Stomach (tissue), 9 donors: ENCODE measurements around the gene HELZ2. TPM values are rescaled to one million over a fixed set of nuclear protein-coding genes. Genes with fewer than 3 reads are reported as not detected.

Experiments used
- DNase-seq, 2 donors: peaks; one replicate each; pipeline versions ENCODE4 v3.0.0 to v3.0.0-alpha.2; 2013 to 2019
- H3K27ac ChIP-seq, 5 donors: fragments of 200-600 bp in 4 of 5; sonication (generic) in 4 of 5; one replicate each; pipeline ENCODE4 v1.5.1; 2013 to 2019; ENCODE audit warnings: mild to moderate bottlenecking in 1 of 5, moderate library complexity in 1 of 5
- H3K27me3 ChIP-seq, 3 donors: fragments of 200-600 bp; sonication (generic); one replicate each; pipeline ENCODE4 v1.5.1; 2017 to 2019; ENCODE audit warnings: mixed run types in 1 of 3
- H3K36me3 ChIP-seq, 4 donors: fragments of 200-600 bp; sonication (generic); 1 replicate in 3 of 4; 2 replicates in 1 of 4; pipeline ENCODE4 v1.5.1; 2016 to 2019
- H3K4me1 ChIP-seq, 4 donors: fragments of 200-600 bp; sonication (generic); one replicate each; pipeline ENCODE4 v1.5.1; 2016 to 2019
- H3K4me3 ChIP-seq, 4 donors: fragments of 200-600 bp; sonication (generic) in 3 of 4; one replicate each; pipeline ENCODE4 v1.5.1; 2016 to 2019; ENCODE audit warnings: mild to moderate bottlenecking in 1 of 4
- H3K9me3 ChIP-seq, 4 donors: fragments of 200-600 bp; sonication (generic); one replicate each; pipeline ENCODE4 v1.5.1; 2016 to 2019
- EP300 ChIP-seq: sonication (generic); formaldehyde crosslinking; IDR thresholded peaks from one replicate; pipeline ENCODE4 v1.6.1; 2017; ENCODE audit warnings: antibody characterized with exemption
- POLR2A ChIP-seq, 4 donors: fragments of 450-650 bp; IDR thresholded peaks; one replicate each; pipeline ENCODE4 v1.6.1; 2016; ENCODE audit warnings: antibody characterized with exemption in 4 of 4, control low read depth in 2 of 4, mild to moderate bottlenecking in 1 of 4, moderate library complexity in 1 of 4
- POLR2AphosphoS5 ChIP-seq, 3 donors: sonication (generic); formaldehyde crosslinking; IDR thresholded peaks; one replicate each; pipeline ENCODE4 v1.6.1; 2016; ENCODE audit warnings: antibody characterized with exemption in 3 of 3
- WGBS, 5 donors: extraction: QIAGEN DNeasy Blood & Tissue Kit in 3 of 5; methylation state at CpG; one replicate each; pipeline versions ENCODE4 v1.1.5 to v1.1.7; 2013 to 2018; 5-methylcytosine and 5-hydroxymethylcytosine counted together
- intact Hi-C: fragments of 100-400 bp; cut with DNase I; formaldehyde crosslinking; loops from one replicate; pipeline ENCODE4 v1.15.1; 2023; ENCODE audit warnings: low total_unique reads
- polyA plus RNA-seq, 3 donors: library from polyadenylated mRNA; stranded (reverse); fragments of 200-250 nt; gene quantifications; one replicate each; pipeline ENCODE4 v1.2.3, GENCODE V29; 2013
- total RNA-seq, 5 donors: library from RNA; depleted of rRNA; stranded (reverse); fragments of >200 nt; gene quantifications; one replicate each; pipeline versions ENCODE4 v1.1.0 to v1.2.3, GENCODE V29; 2014 to 2016
- TF ChIP-seq, protein P1 (sequence below), 7 experiments: fragments of 450-650 bp in 4 of 7; fragments of 200-600 bp in 3 of 7; sonication (generic) in 3 of 7; IDR thresholded peaks; one replicate each; pipeline ENCODE4 v1.5.1; 2016 to 2019; ENCODE audit warnings: antibody characterized with exemption in 7 of 7, control low read depth in 2 of 7, mild to moderate bottlenecking in 1 of 7
- donor health status: healthy with polysubstance abuse.
- donor health status: Bipolar disorder and iron deficiency.
- donor health status: healthy.

Gene HELZ2
- total and polyA plus RNA-seq, 8 donors: 4.4 to 95.5 (median 30.1) TPM

DNA sequence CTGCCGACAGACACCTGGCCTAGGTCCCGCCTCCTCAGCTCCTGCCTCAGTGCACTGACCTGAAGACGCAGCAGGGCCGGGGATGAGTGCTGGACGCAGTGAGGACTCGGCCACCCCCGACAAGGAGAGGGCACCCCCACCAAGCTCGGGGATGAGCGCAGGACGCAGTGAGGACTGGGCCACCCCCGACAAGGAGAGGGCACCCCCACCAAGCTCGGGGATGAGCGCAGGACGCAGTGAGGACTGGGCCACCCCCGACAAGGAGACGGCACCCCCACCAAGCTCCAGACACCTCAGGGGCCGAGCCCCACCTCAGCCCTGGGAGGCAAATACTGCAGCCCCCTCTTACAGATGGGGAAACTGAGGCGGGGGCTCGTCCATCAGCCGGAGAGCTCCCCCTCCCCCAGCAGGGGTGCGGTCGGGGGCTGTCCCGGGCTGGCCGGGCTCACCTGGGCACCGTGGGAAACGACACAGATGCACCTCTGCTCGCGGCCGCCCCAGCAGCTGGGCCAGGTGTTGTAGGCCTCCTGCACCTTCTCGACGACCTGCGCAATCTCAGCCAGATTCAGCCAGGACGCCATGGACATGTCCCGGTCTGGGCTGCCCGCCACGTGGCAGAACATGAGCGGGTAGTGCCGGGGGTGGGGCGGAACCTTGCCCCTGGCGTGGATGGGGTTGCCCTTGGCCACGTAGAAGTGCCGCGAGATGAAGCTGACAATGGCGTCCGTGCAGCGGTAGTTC lies 7.5 kb downstream of the HELZ2 start:
- Histone ChIP-seq H3K36me3 (peaks cover 38 to 84% (median 76%) of the 10 kb centered on the region in 4 donors), H3K4me3 (no peak overlapping the region), H3K4me1 (peaks cover 0 to 18% (median 13%) of the 10 kb centered on the region in 4 donors), H3K27ac (peak overlapping the region in 1 of 5 donors; percentile 70), H3K27me3 (no peaks in the 10 kb centered on the region), H3K9me3 (no peaks in the 10 kb centered on the region)
- TF ChIP-seq POLR2AphosphoS5 (IDR thresholded peaks at IDR 0.05) (no peak), EP300 (no peak), POLR2A (IDR thresholded peaks at IDR 0.05) (no peak)
- TF ChIP-seq, protein P1, sequence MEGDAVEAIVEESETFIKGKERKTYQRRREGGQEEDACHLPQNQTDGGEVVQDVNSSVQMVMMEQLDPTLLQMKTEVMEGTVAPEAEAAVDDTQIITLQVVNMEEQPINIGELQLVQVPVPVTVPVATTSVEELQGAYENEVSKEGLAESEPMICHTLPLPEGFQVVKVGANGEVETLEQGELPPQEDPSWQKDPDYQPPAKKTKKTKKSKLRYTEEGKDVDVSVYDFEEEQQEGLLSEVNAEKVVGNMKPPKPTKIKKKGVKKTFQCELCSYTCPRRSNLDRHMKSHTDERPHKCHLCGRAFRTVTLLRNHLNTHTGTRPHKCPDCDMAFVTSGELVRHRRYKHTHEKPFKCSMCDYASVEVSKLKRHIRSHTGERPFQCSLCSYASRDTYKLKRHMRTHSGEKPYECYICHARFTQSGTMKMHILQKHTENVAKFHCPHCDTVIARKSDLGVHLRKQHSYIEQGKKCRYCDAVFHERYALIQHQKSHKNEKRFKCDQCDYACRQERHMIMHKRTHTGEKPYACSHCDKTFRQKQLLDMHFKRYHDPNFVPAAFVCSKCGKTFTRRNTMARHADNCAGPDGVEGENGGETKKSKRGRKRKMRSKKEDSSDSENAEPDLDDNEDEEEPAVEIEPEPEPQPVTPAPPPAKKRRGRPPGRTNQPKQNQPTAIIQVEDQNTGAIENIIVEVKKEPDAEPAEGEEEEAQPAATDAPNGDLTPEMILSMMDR (IDR thresholded peaks at IDR 0.05): no peak
- 90 to 93% (median 90%) methylated on average over 17 to 46 of the region's 46 CpGs for WGBS, 5 donors
- DNase-seq: no peak
- intact Hi-C loops: no loop called here

DNA sequence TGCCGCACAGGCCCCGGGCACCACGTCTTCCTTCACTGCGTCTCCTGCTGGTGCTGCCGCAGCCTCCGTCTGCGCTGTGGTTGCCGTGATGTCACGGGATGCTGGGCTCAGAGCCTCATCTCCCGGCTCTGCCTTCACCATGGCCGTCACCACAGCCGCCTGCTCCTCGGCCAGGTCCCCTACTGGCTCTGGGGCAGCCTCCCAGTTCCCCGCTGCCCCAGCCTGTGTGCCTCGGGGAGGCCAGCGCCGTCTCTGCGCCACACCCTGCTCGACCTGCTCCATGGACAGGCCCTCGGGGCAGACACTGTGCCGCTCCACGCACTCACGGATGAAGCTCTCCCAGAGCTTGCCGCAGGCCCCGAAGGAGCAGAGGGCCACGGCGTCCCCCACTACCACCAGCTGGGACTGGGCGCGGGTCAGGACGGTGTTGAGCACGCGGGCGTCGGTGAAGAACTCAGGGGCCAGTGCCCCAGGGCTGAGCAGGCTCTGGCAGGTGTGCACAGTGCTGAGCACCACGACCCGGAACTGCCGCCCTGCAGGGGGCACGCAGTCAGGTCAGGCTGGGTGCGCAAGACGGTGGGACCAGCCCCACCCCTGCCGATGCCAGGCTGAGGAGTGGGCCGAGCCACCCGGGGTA lies 8.2 kb downstream of the HELZ2 start:
- Histone ChIP-seq H3K36me3 (peaks cover 45 to 91% (median 83%) of the 10 kb centered on the region in 4 donors), H3K9me3 (no peaks in the 10 kb centered on the region), H3K4me1 (peaks cover 0 to 18% (median 13%) of the 10 kb centered on the region in 4 donors), H3K27ac (no peak overlapping the region), H3K27me3 (no peaks in the 10 kb centered on the region), H3K4me3 (no peak overlapping the region)
- 93 to 96% (median 94%) methylated on average over 25 to 43 of the region's 43 CpGs for WGBS, 5 donors
- intact Hi-C loops: no loop called here
- TF ChIP-seq, protein P1 (IDR thresholded peaks at IDR 0.05): no peak
- TF ChIP-seq EP300: no peak
- TF ChIP-seq POLR2AphosphoS5 (IDR thresholded peaks at IDR 0.05): no peak
- DNase-seq: no peak

DNA sequence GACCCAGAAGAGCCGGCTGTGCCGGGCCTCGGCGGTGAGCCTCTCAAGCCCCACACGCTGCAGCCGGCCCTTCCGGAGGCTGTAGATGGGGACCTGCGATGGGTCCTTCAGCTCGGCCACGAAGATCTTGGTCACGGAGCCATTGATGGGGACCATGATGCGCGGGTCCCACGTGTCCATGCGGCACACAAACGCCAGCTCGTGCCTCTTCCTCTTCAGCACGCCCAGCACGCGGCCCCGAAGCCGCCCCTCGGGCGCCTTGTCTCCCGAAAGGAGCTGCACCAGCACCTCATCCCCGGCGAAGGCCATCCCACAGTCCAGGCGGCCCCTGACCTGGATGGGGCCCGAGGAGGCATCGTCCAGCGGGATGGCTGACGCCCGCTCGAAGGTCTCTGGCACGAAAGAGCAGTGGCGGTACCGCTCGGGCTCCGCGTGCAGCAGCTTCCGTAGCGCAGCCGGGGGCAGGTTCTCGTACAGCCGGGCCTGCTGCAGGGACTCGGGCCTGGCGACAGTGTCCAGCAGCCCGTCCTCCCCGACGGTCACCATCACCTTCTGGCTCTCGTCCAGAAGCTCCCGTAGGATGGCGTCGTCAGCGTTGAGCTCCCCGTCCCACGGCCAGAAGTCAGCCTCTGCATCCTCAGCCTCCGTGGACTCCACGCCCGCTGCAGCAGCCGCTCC lies 8.9 kb downstream of the HELZ2 start:
- no peak overlapping the region for H3K4me3 ChIP-seq
- no peak overlapping the region for H3K27ac ChIP-seq
- peaks cover 0 to 18% (median 13%) of the 10 kb centered on the region in 4 donors for H3K4me1 ChIP-seq
- 94 to 97% (median 95%) methylated on average over 45 to 61 of the region's 61 CpGs for WGBS, 5 donors
- no peaks in the 10 kb centered on the region for H3K27me3 ChIP-seq
- H3K9me3 ChIP-seq: no peaks in the 10 kb centered on the region
- H3K36me3 ChIP-seq: peaks cover 52 to 95% (median 87%) of the 10 kb centered on the region in 4 donors
- DNase-seq: no peak
- TF ChIP-seq, protein P1 (IDR thresholded peaks at IDR 0.05): no peak
- TF ChIP-seq EP300 (no peak), POLR2A (IDR thresholded peaks at IDR 0.05) (no peak), POLR2AphosphoS5 (IDR thresholded peaks at IDR 0.05) (no peak)
- intact Hi-C loops: no loop called here

DNA sequence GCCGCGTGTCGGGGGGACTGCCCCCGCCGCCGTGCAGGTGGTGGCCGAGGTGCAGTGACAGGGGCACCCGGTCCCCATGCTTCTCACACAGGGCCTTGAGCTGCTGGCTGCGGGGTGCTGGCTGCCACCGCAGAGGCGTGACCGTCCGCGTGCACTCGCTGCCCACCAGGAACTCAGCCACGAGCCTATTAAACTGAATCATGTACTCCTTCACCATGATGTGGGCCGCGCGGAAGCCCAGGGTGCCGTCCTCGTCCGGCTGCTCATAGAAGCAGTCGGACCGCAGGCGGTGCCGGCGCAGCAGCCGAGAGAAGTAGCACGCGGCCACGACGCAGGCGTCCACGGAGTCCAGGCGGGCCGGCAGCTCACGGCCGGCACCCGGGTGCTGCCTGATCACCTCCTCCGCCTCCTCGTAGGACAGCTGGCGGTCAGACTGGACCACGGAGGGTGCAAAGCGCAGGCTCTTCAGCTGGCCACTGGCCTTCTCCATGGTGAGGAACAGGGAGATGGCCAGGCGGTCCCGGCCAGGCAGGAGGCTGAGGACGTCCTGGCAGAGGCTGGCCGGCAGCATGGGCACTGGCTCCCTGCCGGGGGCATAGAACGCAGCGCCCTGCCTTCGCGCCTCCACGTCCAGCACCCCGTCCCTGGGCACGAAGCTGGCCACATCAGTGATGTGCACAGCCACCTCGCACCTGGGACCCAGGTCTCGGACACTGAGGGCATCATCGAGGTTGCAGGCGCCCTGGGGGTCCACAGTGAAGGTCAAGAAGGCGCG lies 9.8 kb downstream of the HELZ2 start:
- intact Hi-C loops: no loop called here
- no peaks in the 10 kb centered on the region for H3K9me3 ChIP-seq
- H3K27ac ChIP-seq: no peak overlapping the region
- no peak overlapping the region for H3K4me3 ChIP-seq
- TF ChIP-seq EP300 (no peak), POLR2AphosphoS5 (IDR thresholded peaks at IDR 0.05) (no peak), POLR2A (IDR thresholded peaks at IDR 0.05) (no peak)
- TF ChIP-seq, protein P1 (IDR thresholded peaks at IDR 0.05): no peak
- no peak for DNase-seq
- peaks cover 56 to 98% (median 93%) of the 10 kb centered on the region in 4 donors for H3K36me3 ChIP-seq
- no peaks in the 10 kb centered on the region for H3K27me3 ChIP-seq
- 94 to 96% (median 95%) methylated on average over 27 to 62 of the region's 62 CpGs for WGBS, 5 donors
- peaks cover 0 to 14% (median 11%) of the 10 kb centered on the region in 4 donors for H3K4me1 ChIP-seq
